ENCODE measurements around the gene ELP1. TPM values are rescaled to one million over a fixed set of nuclear protein-coding genes. Genes with fewer than 3 reads are reported as not detected.

The ELP1 gene
- total RNA-seq, 4 donors from 2014 or later = 15.0 to 20.9 (median 20.6) TPM

DNA sequence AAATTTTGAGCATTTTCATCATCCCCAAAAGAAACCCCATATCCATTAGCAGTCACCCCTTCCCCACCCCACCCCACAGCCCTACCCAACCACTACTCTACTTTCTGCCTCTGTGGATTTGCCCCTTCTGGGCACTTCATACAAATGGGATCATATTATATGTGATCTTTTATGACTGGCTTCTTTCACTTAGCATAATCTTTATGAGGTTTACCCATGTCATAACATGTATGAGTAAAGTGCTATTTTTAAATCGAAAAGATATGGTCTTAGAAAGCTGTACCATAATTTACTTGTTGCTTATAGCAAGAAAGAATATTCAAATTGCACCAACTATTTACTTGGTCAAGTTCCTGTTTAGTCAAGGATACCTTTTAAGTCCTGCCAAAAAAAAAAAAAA is 12.7 kb downstream of the ELP1 start:
- TF ChIP-seq, protein P1, sequence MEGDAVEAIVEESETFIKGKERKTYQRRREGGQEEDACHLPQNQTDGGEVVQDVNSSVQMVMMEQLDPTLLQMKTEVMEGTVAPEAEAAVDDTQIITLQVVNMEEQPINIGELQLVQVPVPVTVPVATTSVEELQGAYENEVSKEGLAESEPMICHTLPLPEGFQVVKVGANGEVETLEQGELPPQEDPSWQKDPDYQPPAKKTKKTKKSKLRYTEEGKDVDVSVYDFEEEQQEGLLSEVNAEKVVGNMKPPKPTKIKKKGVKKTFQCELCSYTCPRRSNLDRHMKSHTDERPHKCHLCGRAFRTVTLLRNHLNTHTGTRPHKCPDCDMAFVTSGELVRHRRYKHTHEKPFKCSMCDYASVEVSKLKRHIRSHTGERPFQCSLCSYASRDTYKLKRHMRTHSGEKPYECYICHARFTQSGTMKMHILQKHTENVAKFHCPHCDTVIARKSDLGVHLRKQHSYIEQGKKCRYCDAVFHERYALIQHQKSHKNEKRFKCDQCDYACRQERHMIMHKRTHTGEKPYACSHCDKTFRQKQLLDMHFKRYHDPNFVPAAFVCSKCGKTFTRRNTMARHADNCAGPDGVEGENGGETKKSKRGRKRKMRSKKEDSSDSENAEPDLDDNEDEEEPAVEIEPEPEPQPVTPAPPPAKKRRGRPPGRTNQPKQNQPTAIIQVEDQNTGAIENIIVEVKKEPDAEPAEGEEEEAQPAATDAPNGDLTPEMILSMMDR (IDR thresholded peaks at IDR 0.05; ENCODE audit: low read depth) = no peak

DNA sequence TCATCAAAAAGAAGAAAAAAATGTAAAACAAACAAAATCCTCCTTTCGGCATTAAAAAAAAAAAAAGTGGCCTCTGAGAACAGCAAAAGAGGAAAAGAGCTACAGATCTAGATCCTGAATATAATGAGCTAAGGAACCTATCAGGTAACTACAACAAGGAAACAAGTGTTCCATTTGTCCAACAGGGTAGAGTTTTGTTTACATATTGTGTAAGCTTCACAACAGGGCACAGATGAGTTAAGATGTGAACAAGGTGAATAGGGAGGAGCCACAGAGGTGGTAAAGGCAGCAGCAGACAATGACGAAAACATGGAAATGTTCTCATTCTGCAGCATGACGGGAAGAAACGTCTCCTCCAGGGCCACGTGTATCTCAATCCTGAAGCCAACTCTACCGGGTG is 14.4 kb downstream of the ELP1 start:
- TF ChIP-seq, protein P1 (IDR thresholded peaks at IDR 0.05; ENCODE audit: low read depth) = no peak

DNA sequence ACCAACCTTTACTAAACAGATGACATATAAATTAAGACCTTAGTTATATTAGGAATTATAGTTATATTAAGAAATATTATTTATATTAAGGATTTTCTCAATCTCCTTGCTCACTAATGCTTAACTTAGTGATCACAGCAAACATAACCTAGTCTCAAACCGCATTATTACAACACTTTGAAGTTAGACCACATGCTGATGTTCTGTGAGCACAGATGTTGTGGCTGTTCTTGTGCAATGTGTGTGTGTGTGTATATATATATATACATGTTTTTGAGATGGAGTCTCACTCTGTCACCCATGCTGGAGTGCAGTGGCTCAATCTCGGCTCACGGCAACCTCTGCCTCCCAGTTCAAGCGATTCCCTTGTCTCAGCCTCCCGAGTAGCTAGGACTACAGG is 20.5 kb downstream of the ELP1 start:
- TF ChIP-seq, protein P1 (IDR thresholded peaks at IDR 0.05; ENCODE audit: low read depth) = no peak

DNA sequence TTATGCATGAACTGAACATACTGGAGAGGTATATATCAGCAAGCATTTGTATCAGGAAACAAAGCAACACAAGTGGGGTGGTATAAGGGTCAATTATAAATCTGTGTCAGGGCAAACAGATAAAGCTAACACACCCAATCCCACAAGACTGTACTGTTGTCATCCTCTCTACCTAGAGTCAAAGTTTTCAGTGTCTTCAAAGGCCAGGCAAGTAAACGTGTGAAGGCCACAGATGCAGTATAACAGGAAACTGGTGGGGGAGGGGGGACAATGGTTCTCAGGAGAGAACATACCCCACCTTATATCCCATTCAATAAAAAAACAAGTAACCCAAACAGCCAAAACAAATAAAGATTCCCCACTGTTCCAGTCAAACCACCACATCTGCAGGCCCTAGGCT is 22.1 kb downstream of the ELP1 start:
- TF ChIP-seq, protein P1 (IDR thresholded peaks at IDR 0.05; ENCODE audit: low read depth) = no peak

DNA sequence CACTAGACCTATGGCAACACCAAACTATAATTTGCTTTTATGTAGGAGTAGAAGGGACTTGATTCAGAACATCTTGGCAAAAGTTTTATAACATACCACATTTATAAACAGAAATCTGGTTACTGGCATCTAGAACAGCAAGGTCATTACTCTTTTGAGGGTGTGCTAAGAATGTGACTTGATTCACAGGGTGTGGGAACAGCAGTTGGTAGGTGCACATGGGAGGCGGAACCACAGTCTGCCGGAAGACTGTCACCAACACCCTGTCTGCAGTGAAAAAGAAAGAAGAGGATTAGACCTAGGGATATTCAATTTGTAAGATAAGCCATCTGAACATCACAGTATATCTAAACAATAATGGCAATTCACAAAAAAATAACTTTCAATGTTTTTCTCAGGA is 23.0 kb downstream of the ELP1 start:
- TF ChIP-seq, protein P1 (IDR thresholded peaks at IDR 0.05; ENCODE audit: low read depth) = no peak

DNA sequence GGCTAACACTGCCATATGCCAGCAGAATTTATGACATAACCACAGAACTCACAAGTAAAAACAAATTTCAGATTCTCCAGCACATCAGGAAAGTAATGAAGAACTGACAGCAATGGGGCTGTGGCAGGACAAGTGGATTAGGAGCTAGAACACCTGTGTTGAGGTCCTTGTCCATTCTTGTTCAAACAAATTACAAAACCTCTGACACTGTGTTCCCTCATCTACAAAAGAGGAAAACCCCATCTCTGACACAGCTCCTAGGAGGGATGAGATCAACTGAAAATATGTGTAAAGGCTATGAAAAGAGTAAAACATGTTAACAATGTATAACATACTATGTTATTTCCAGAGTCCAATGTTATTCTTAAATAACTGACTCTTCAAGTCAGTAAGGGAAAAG is 23.5 kb downstream of the ELP1 start:
- TF ChIP-seq, protein P1 (IDR thresholded peaks at IDR 0.05; ENCODE audit: low read depth) = no peak

DNA sequence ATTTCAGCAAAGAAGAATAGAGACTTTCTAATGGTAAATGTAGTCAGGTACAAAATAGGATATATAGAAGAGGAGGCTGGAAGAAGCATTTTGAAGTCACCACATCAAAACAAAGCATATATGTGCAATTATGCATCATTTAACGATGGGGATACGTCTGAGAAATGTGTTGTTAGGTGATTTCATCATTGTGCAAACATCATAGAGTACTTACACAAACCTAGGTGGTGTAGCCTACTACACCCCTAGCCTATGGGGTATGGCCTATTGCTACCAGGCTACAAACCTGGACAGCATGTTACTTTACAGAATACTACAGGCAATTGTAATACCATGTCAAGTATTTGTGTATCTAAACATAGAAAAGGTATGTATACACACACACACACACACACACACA is 28.4 kb downstream of the ELP1 start:
- TF ChIP-seq, protein P1 (IDR thresholded peaks at IDR 0.05; ENCODE audit: low read depth) = no peak

Measured in subcutaneous adipose tissue (tissue), 4 donors.